Measurements from ENCODE around the gene ANKAR.
A peak's percentile ranks its signal among the peaks of the same experiment; 100 is the strongest.
"Not testable (repeated sequence)": the region's sequence is repeated elsewhere in the genome, so short reads cannot be mapped to it uniquely, and the experiment has no call there.

ANKAR gene

DNA sequence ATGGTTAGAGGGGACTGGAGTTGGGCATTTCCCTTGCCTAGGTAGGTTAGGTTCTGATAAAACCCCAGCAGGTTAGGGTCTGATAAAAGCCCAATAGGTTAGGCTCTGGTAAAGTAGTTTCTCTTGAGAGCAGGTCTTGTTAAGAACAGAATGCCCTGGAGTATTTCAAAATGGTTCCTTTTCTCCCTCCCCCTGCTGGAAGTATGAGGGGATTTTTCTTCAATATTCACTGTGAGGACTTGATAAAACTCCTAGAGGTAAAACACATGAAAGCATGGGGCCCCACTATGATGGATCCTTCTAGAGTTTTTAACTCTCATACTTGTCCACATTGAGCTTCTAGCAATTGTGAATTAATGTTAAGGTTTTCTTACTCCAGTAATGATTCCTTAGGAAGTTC is 27.6 kb downstream of the ANKAR start:
- TF ChIP-seq RARB (CRISPR knock-in tag; IDR thresholded peaks at IDR 0.05): no peak
- TF ChIP-seq GLIS3 (CRISPR knock-in tag; IDR thresholded peaks at IDR 0.05): no peak
- TF ChIP-seq, protein P1, sequence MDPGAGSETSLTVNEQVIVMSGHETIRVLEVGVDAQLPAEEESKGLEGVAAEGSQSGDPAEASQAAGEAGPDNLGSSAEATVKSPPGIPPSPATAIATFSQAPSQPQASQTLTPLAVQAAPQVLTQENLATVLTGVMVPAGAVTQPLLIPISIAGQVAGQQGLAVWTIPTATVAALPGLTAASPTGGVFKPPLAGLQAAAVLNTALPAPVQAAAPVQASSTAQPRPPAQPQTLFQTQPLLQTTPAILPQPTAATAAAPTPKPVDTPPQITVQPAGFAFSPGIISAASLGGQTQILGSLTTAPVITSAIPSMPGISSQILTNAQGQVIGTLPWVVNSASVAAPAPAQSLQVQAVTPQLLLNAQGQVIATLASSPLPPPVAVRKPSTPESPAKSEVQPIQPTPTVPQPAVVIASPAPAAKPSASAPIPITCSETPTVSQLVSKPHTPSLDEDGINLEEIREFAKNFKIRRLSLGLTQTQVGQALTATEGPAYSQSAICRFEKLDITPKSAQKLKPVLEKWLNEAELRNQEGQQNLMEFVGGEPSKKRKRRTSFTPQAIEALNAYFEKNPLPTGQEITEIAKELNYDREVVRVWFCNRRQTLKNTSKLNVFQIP (CRISPR knock-in tag; IDR thresholded peaks at IDR 0.05; ENCODE audit: borderline replicate concordance, low read depth): no peak
- TF ChIP-seq, protein P2, sequence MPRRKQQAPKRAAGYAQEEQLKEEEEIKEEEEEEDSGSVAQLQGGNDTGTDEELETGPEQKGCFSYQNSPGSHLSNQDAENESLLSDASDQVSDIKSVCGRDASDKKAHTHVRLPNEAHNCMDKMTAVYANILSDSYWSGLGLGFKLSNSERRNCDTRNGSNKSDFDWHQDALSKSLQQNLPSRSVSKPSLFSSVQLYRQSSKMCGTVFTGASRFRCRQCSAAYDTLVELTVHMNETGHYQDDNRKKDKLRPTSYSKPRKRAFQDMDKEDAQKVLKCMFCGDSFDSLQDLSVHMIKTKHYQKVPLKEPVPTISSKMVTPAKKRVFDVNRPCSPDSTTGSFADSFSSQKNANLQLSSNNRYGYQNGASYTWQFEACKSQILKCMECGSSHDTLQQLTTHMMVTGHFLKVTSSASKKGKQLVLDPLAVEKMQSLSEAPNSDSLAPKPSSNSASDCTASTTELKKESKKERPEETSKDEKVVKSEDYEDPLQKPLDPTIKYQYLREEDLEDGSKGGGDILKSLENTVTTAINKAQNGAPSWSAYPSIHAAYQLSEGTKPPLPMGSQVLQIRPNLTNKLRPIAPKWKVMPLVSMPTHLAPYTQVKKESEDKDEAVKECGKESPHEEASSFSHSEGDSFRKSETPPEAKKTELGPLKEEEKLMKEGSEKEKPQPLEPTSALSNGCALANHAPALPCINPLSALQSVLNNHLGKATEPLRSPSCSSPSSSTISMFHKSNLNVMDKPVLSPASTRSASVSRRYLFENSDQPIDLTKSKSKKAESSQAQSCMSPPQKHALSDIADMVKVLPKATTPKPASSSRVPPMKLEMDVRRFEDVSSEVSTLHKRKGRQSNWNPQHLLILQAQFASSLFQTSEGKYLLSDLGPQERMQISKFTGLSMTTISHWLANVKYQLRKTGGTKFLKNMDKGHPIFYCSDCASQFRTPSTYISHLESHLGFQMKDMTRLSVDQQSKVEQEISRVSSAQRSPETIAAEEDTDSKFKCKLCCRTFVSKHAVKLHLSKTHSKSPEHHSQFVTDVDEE (CRISPR knock-in tag; IDR thresholded peaks at IDR 0.05): no peak
- no peak for TF ChIP-seq CSDC2 (CRISPR knock-in tag; IDR thresholded peaks at IDR 0.05)
- no peak for TF ChIP-seq ZC3H10 (CRISPR knock-in tag; IDR thresholded peaks at IDR 0.05)
- no peak for TF ChIP-seq OSR1 (CRISPR knock-in tag; IDR thresholded peaks at IDR 0.05)
- TF ChIP-seq ARNTL (CRISPR knock-in tag; IDR thresholded peaks at IDR 0.05; ENCODE audit: borderline replicate concordance, low read depth): no peak
- TF ChIP-seq PPARA (CRISPR knock-in tag; IDR thresholded peaks at IDR 0.05; ENCODE audit: borderline replicate concordance): no peak
- TF ChIP-seq, protein P3, sequence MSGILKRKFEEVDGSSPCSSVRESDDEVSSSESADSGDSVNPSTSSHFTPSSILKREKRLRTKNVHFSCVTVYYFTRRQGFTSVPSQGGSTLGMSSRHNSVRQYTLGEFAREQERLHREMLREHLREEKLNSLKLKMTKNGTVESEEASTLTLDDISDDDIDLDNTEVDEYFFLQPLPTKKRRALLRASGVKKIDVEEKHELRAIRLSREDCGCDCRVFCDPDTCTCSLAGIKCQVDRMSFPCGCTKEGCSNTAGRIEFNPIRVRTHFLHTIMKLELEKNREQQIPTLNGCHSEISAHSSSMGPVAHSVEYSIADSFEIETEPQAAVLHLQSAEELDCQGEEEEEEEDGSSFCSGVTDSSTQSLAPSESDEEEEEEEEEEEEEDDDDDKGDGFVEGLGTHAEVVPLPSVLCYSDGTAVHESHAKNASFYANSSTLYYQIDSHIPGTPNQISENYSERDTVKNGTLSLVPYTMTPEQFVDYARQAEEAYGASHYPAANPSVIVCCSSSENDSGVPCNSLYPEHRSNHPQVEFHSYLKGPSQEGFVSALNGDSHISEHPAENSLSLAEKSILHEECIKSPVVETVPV (CRISPR knock-in tag; IDR thresholded peaks at IDR 0.05): no peak
- TF ChIP-seq ZFP3 (CRISPR knock-in tag; IDR thresholded peaks at IDR 0.05): no peak
- TF ChIP-seq ZNF565 (CRISPR knock-in tag; conservative IDR thresholded peaks at IDR 0.05; ENCODE audit: low read depth): no peak
- TF ChIP-seq, protein P4, sequence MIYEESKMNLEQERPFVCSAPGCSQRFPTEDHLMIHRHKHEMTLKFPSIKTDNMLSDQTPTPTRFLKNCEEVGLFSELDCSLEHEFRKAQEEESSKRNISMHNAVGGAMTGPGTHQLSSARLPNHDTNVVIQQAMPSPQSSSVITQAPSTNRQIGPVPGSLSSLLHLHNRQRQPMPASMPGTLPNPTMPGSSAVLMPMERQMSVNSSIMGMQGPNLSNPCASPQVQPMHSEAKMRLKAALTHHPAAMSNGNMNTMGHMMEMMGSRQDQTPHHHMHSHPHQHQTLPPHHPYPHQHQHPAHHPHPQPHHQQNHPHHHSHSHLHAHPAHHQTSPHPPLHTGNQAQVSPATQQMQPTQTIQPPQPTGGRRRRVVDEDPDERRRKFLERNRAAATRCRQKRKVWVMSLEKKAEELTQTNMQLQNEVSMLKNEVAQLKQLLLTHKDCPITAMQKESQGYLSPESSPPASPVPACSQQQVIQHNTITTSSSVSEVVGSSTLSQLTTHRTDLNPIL (CRISPR knock-in tag; IDR thresholded peaks at IDR 0.05; ENCODE audit: low read depth): no peak
- TF ChIP-seq ZNF70 (CRISPR knock-in tag; IDR thresholded peaks at IDR 0.05): no peak
- no peak for TF ChIP-seq TOX (CRISPR knock-in tag; IDR thresholded peaks at IDR 0.05; ENCODE audit: borderline replicate concordance)
- TF ChIP-seq ZFP30 (CRISPR knock-in tag; IDR thresholded peaks at IDR 0.05): no peak
- ATAC-seq: no peak; the same call in 2 of the 3 replicates

DNA sequence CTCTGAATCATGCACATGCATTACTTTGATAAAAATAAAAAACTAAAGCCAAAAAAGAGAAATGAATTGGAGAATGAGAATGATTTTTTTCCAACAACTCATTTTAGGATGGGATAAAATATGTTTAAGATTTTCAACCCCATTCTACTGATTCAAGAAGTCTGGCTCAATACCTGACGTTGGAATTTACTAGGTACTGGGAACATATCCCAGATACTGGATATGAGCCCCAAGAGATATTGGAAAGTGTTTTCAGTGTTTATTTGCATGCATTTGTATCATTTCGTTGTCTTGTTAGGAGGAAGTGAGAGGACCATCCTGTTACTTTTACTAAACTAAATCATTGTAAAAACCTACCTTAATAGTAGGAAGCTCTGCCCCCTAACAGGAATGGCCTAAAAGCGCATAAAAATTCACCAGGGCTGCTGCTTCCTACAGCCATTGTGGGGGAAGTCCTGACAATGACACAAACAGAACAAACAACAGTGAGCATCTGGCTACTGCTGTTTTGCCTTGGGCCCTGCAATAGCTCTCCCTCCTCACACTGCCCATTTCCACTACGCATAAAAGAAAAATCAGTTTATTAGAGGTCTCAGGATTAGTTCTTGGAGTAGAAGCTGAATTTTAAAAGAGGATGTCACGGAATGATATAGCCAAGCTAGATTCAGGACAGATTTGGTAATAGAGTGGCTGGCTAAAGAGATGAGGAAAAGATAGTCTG is 35.2 kb downstream of the ANKAR start:
- TF ChIP-seq ZNF70 (CRISPR knock-in tag; IDR thresholded peaks at IDR 0.05) (peak; percentile 82), ZNF8 (CRISPR knock-in tag; IDR thresholded peaks at IDR 0.05) (no peak)

DNA sequence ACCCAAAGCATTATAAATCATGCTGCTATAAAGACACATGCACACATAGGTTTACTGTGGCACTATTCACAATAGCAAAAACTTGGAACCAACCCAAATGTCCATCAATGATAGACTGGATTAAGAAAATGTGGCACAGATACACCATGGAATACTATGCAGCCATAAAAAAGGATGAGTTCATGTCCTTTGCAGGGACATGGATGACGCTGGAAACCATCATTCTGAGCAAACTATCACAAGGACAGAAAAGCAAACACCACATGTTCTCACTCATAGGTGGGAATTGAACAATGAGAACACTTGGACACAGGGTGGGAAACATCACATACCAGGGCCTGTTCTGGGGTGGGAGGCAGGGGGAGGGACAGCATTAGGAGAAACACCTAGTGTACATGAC is 43.1 kb downstream of the ANKAR start:
- ATAC-seq: not testable (repeated sequence)

More for the DNA sequence above, 35.2 kb downstream of the ANKAR start:
- no peak for ATAC-seq

DNA sequence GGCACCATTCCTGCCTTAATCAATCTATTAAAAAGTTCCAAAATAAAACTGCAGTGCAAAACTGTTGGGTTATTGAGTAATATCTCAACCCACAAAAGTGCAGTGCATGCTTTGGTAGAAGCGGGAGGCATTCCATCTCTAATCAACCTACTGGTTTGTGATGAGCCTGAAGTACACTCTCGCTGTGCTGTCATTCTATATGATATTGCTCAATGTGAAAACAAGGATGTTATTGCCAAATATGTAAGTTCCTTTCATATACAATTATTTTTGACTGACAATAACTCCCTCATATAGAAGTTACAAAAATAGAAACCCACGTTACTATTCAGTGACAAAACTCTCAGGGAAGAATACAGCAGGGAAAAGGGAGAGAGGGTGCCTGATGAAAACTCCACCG is 45.1 kb downstream of the ANKAR start:
- ATAC-seq: no peak
- TF ChIP-seq TOX (CRISPR knock-in tag; IDR thresholded peaks at IDR 0.05; ENCODE audit: borderline replicate concordance): no peak
- no peak for TF ChIP-seq SNAI2 (CRISPR knock-in tag; IDR thresholded peaks at IDR 0.05)
- TF ChIP-seq, protein P3 (CRISPR knock-in tag; IDR thresholded peaks at IDR 0.05): no peak
- TF ChIP-seq, protein P5, sequence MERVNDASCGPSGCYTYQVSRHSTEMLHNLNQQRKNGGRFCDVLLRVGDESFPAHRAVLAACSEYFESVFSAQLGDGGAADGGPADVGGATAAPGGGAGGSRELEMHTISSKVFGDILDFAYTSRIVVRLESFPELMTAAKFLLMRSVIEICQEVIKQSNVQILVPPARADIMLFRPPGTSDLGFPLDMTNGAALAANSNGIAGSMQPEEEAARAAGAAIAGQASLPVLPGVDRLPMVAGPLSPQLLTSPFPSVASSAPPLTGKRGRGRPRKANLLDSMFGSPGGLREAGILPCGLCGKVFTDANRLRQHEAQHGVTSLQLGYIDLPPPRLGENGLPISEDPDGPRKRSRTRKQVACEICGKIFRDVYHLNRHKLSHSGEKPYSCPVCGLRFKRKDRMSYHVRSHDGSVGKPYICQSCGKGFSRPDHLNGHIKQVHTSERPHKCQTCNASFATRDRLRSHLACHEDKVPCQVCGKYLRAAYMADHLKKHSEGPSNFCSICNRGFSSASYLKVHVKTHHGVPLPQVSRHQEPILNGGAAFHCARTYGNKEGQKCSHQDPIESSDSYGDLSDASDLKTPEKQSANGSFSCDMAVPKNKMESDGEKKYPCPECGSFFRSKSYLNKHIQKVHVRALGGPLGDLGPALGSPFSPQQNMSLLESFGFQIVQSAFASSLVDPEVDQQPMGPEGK (CRISPR knock-in tag; IDR thresholded peaks at IDR 0.05; ENCODE audit: borderline replicate concordance): no peak
- no peak for TF ChIP-seq ARNTL (CRISPR knock-in tag; IDR thresholded peaks at IDR 0.05; ENCODE audit: borderline replicate concordance, low read depth)
- no peak for TF ChIP-seq BACH2 (CRISPR knock-in tag; IDR thresholded peaks at IDR 0.05; ENCODE audit: borderline replicate concordance)
- TF ChIP-seq ZFP30 (CRISPR knock-in tag; IDR thresholded peaks at IDR 0.05): no peak
- TF ChIP-seq ISL1 (CRISPR knock-in tag; IDR thresholded peaks at IDR 0.05): no peak
- no peak for TF ChIP-seq ZNF8 (CRISPR knock-in tag; IDR thresholded peaks at IDR 0.05)
- no peak for TF ChIP-seq ZC3H10 (CRISPR knock-in tag; IDR thresholded peaks at IDR 0.05)
- TF ChIP-seq ZFP3 (CRISPR knock-in tag; IDR thresholded peaks at IDR 0.05): no peak
- TF ChIP-seq CSDC2 (CRISPR knock-in tag; IDR thresholded peaks at IDR 0.05): no peak
- TF ChIP-seq OSR1 (CRISPR knock-in tag; IDR thresholded peaks at IDR 0.05): no peak
- no peak for TF ChIP-seq ESRRG (CRISPR knock-in tag; IDR thresholded peaks at IDR 0.05)
- TF ChIP-seq ZNF565 (CRISPR knock-in tag; conservative IDR thresholded peaks at IDR 0.05; ENCODE audit: low read depth): no peak

Measured in SK-N-SH treated with all-trans-retinoic acid at 6 μM for 48 hours (cell line).